Inferior parietal cortex (tissue), 1 donor: Measurements from ENCODE around the gene METTL9.
"Not testable (repeated sequence)": the region's sequence is repeated elsewhere in the genome, so short reads cannot be mapped to it uniquely, and the experiment has no call there.

ENCODE experiments used
- DNase-seq: peaks from one replicate; pipeline ENCODE4 v3.0.0-alpha.2; 2016; ENCODE audit errors: extremely low spot score

The METTL9 gene

DNA sequence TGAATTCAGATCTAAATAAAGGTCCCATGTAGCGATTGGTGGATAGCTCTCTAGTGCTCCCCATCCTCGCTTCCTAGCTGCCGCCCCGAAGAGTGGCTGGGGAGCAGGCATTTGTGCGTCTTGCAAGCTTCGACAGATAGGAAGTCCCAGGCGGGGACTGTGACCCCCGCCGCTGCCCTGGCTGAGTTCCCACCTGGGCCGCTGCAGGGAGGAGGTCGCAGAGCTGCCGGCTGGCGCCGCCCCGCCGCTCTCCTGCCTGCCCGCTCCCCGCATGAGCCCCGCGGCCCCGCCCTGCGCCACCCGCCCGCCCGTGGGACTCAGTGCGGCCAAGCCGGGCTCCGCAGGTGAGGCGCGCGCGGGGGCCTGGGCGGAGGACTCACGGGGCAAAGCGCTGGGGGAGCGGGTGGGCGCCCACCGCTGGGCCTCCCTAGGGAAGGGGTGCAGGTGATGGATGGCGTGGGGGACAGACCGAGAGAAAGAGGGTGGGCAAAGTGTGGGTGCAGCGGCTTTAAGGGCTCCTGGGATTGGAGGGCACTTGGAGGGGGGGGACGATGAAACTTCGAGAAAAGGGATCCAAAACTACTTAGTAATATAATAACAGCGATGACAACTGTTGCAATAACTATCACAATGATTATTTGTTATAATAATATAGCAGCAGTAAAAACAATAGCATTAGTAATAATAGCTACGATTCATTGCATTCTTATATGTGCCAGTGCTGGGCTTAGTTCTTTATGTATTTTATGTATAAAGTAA is 64.7 kb downstream of the METTL9 start, which contains the start of gene OTOA:
TSS of gene OTOA (plus strand) at position 80 of the 759 bp plus-strand sequence. CDS start 14,547 bp downstream, outside the sequence.
- DNase-seq: no peak

- DNase-seq: no peak
Observed at GRCh38 chr16:21664801-21665492, 65.6 kb downstream of the METTL9 start.

DNA sequence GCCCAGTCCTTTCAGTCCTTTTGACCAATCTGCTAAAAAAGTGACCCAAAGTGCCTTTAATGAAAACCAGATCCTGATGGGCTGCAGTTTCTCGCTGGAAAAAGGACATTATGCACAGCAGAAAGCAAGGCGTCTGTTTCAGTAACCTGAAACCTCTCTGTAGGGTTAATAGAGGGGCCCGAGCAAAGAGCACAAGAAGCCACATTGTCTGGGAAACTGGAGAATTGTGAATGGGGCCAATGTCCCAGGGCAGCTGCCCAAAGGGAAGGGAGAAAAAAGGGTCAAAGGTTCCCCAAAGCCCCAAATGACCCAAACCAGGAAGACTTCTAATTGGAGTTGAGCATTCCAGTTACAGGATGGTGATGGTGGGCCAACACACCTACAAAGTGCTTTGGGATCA is 67.4 kb downstream of the METTL9 start:
- DNase-seq: no peak

DNA sequence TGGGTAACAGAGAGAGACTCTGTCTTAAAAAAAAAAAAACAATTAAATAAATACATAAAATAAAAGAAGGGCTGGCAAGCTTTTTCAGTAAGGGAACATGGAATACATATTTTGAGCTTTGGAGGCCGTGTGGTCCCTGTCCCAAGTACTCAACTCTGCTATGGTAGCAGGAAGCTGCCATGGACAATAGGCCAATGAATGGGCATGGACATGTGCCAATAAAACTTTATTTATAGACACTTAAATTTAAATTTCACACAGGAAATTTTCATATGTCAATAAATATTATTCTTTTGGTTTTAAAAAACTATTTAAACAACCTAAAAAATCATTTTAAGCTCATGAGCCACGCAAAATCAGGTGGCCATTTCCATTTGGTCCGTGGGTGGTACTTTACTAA is 68.2 kb downstream of the METTL9 start:
- DNase-seq: no peak

DNA sequence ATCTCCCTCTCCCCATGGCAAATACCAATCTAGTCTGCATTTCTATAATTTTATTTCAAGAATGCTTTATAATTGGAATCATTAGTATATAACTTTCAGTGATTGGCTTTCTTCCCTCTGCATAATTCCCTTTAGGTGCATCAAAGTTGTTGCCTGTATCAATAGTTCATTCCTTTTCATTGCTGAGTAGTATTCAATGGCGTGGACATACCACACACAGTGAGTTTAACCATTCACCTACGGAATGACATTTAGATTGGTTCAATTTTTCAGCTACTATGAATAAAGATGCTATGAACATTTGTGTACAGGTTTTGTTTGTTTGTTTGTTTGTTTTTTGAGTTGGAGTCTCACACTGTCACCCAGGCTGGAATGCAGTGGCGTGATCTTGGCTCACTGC is 74.1 kb downstream of the METTL9 start:
- no peak for DNase-seq

GRCh38 chr16:21674456-21674855 is 75.1 kb downstream of the METTL9 start:
- not testable (repeated sequence) for DNase-seq

- not testable (repeated sequence) for DNase-seq
Observed at GRCh38 chr16:21680714-21681113, 81.3 kb downstream of the METTL9 start.

DNA sequence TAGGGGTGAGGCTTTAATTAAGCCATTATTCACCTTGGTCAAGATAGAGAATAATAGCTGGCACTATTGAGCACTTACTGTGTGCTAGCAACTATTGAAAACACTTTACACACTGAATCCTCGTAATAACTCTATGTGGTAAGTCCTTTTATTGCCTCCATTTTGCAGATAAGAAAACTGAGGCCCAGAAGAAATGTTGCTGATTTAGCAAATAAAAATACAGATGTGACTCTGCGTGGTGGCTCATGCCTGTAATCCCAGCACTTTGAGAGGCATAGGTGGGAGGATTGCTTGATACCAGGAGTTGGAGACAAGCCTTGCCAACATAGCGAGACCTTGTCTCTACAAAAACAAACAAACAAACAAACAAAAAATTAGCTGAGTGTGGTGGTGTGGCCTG is 83.8 kb downstream of the METTL9 start:
- DNase-seq: no peak

GRCh38 chr16:21684199-21684598 is 84.8 kb downstream of the METTL9 start:
- DNase-seq: no peak

DNA sequence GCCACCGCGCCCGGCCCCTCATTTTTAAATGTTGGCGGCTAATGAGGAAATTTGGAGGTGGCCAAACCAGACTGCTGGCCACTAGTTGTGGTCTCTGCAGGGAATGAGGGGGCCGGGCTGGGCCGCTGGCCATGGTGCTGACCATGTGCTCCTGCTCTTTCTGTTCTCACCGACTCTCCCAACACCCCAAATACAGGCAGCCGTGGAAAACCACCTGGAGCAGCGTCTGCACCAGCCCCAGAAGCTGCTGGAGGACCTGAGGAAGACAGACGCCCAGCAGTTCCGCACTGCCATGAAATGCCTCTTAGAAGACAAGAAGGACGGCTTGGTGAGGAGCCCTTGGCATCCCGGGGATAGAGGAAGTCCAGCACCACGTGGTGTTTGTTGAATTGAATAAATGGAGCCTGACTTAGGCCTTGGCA is 85.7 kb downstream of the METTL9 start:
- no peak for DNase-seq

GRCh38 chr16:21689107-21689506 is 89.7 kb downstream of the METTL9 start:
- no peak for DNase-seq

DNA sequence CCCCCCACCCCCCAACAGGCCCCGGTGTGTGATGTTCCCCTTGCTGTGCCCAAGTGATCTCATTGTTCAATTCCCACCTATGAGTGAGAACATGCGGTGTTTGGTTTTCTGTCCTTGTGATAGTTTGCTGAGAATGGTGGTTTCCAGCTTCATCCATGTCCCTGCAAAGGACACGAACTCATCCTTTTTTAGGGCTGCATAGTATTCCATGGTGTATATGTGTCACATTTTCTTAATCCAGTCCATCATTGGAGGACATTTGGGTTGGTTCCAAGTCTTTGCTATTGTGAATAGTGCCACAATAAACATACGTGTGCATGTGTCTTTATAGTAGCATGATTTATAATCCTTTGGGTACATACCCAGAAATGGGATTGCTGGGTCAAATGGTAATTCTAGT is 91.6 kb downstream of the METTL9 start:
- not testable (repeated sequence) for DNase-seq

- DNase-seq: no peak
Observed at GRCh38 chr16:21694609-21695008, 95.2 kb downstream of the METTL9 start.

DNA sequence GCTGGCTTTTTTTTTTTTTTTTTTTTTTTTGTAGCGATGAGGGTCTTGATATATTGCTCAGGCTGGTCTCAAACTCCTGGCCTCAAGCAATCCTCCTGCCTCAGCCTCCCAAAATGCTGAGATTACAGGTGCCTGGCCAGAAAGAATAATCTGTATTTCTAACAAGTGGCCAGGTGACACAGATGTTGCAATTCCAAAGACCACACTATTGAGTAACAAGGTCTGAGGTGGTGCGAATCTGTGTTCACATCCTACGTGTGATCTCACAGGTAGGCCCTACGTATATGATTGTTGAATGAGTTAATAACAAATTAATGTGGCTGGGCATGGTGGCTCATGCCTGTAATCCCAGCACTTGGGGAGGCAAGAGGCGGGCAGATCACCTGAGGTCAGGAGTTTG is 97.7 kb downstream of the METTL9 start:
- DNase-seq: no peak

DNA sequence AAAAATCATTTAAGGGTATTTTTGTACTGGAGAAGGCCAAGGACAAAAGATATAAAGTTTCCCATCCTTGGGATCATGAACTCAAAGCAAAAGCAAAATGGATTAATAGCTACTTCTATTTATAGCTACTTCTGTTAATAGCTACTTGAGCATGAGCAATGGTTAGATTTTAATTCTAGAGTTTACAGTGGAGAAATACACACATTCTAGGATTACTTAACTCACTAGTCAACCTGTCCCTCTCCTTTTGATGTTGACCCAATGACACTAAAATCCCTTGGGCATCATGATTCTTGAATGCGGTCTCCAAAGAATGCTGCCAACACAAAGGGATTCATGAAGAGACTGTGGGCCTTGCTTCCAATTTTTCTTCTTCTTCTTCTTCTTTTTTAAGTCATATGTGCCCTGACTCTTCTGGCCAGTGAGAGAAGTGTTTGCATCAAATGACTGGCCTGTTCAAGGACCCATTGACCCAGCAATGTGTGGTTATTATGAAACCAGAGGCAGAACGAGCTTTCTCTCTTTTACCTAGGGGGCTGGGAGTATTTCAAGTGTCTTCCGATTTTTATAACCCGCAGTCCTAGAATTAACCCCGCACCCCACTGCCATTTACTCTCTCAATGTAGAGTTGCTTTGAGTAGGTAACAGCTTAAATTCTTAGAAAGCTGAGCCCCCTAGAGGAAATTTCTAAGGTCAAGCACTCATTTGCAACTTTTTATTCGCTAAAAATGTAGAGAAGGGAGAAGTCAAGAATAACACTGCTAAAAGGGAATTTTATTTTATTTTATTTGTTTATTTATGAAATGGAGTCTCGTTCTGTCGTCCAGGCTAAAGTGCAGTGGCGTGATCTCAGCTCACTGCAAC is 99.0 kb downstream of the METTL9 start:
- no peak for DNase-seq

DNA sequence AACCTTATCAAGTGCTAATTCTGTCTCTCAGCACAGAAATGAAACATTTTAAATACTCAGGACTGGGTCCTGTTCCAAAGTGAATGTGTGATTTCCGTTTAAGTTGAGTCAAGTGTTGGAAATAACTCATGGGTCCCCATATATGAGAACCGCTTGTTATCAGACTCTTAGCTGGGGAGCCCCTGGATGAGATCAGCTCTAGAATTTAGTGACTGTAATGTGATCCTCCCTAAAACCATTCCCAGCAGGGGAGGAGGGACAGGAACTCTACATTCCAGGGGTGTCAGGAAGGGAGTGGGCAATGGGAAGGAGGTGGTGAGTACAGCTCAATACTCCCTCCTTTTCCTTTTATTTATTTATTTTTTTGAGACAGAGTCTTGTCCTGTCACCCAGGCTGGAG is 101.9 kb downstream of the METTL9 start:
- DNase-seq: no peak

GRCh38 chr16:21702276-21702675 is 102.9 kb downstream of the METTL9 start:
- DNase-seq: no peak

DNA sequence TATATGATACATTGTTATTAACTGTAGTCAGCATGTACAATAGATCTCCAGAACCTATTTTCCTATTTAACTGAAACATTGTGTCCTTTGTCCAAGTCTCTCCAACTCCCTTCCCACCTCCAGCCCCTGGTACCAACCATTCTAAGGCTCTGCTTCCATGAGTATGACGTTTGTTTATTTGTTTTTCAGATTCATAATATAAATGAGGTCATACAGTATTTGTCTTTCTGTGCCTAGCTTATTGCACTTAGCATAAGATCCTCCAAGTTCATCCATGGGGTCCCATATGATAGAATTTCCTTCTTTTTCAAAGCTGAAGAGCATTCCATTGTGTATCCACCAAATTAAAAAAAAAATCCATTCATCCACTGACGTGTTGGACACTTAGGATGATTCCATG is 103.8 kb downstream of the METTL9 start:
- no peak for DNase-seq

DNA sequence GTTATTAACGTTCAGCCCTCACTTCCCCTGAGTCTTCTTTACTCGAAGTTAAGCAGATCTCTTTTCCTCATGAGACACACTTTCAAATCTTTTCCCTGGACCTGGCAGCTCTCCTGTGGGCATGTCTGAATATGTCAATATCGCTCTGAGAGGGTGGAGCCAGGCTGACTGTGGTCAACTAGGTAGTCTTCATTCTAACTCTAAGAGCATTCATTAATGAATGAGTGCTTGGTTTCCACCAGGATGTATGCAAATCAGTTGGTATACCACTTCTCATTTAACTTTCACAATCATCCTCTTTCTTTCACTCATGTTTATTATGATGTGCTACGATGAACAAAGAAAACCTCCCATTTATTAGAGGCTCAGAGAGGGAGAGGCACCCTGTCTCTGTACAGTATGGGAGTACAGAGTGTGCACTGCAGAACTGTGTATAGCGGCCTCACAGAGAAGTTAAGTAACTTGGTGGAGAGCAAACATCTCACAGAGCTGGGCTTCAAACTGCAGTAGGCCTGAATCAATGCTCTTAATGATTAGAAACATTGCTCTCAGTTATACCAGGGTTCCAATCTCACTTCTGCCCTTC is 104.3 kb downstream of the METTL9 start:
- no peak for DNase-seq

DNA sequence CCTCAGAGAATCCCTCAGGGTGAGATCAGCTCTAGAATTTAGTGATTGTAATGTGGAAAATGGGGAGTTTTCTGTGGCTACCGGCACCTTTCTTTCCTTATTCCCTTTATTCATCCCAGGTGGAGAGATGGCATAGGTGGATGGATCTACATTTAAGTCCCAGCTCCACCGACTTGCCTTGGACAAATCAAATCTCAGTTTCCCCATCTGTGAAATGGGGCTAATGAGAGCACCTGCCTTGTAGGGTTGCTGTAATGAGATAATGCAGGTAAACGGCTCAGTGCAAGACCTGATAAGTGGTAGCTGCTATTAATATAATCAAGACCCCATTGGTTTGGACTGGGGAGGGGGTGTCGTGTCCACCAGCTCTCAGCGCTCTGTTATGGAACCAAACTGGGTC is 104.9 kb downstream of the METTL9 start:
- DNase-seq: no peak

DNA sequence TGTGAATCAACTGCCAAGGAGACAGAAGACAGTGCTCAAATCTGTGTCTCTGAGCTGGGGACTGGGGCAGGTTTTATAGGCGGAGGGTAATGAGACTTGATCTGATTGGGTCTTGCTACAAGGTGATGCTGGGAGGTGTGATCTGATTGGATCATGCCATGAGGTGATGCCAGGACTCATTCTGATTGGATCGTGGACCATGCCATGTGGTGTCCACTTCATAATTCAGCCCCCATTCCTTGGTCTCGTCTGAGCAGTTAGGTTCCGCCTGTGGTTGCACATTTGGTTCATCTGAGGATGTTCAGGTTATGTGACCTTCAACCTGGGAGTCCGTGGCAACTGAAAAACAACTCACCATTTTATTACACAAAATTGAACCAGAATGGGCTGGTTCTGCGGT is 105.4 kb downstream of the METTL9 start:
- DNase-seq: no peak
